ENCODE measurements around the gene DENND11. TPM values are rescaled to one million over a fixed set of nuclear protein-coding genes. Genes with fewer than 3 reads are reported as not detected.

DENND11 gene
- total and polyA plus RNA-seq, 8 donors, result 5.1 to 24.3 (median 17.9) TPM

GRCh38 chr7:141664450-141664849 is 37.5 kb downstream of the DENND11 start:
- no peaks in the 10 kb centered on the region for H3K9me3 ChIP-seq
- no peak overlapping the region for H3K4me3 ChIP-seq
- H3K4me1 ChIP-seq, result peaks cover 0 to 9% (median 0%) of the 10 kb centered on the region in 3 donors
- TF ChIP-seq CTCF (IDR thresholded peaks at IDR 0.05), result no peak
- 26 to 46% methylated on average over 6 of the region's 6 CpGs for WGBS, 2 donors
- no peaks in the 10 kb centered on the region for H3K27me3 ChIP-seq
- H3K36me3 ChIP-seq, result peaks cover 0 to 13% (median 6%) of the 10 kb centered on the region in 3 donors
- FAIRE-seq (no peak), DNase-seq (no peak), ATAC-seq (peak; percentile 63 to 84 (median 75))
- intact Hi-C loops (cut with DNase I), result no loop called here
- peak overlapping the region in 1 of 4 donors; percentile 60 for H3K27ac ChIP-seq

- H3K9me3 ChIP-seq, result no peaks in the 10 kb centered on the region
- peaks cover 0 to 9% (median 0%) of the 10 kb centered on the region in 3 donors for H3K4me1 ChIP-seq
- FAIRE-seq, result no peak
- peaks cover 0 to 13% (median 6%) of the 10 kb centered on the region in 3 donors for H3K36me3 ChIP-seq
- 57 to 65% methylated on average over 6 of the region's 6 CpGs for WGBS, 2 donors
- H3K27ac ChIP-seq, result peak overlapping the region in 2 of 4 donors; percentile 59 to 60
- DNase-seq, result peak in 3 of 6 donors; percentile 13 to 44 (median 29)
- TF ChIP-seq CTCF (IDR thresholded peaks at IDR 0.05), result no peak
- intact Hi-C loops (cut with DNase I), result no loop called here
- peak in 3 of 4 donors; percentile 56 to 63 (median 62) for ATAC-seq
- H3K4me3 ChIP-seq, result no peak overlapping the region
- no peaks in the 10 kb centered on the region for H3K27me3 ChIP-seq
These were observed 38.7 kb downstream of the DENND11 start for GRCh38 chr7:141663081-141663849.

GRCh38 chr7:141660259-141660658 is 41.7 kb downstream of the DENND11 start:
- DNase-seq (no peak), ATAC-seq (peak in 3 of 4 donors; percentile 29 to 72 (median 56)), FAIRE-seq (no peak)
- Histone ChIP-seq H3K27ac (no peak overlapping the region), H3K4me1 (peaks cover 0 to 9% (median 0%) of the 10 kb centered on the region in 3 donors), H3K36me3 (peaks cover 0 to 19% (median 6%) of the 10 kb centered on the region in 3 donors), H3K9me3 (no peaks in the 10 kb centered on the region), H3K27me3 (no peaks in the 10 kb centered on the region), H3K4me3 (no peak overlapping the region)
- intact Hi-C loops (cut with DNase I), result no loop called here
- 82 to 87% methylated on average over 4 of the region's 4 CpGs for WGBS, 2 donors
- TF ChIP-seq CTCF (IDR thresholded peaks at IDR 0.05), result no peak

GRCh38 chr7:141659501-141659900 is 42.5 kb downstream of the DENND11 start:
- Histone ChIP-seq H3K27ac (no peak overlapping the region), H3K36me3 (peaks cover 0 to 19% (median 2%) of the 10 kb centered on the region in 3 donors), H3K4me3 (no peak overlapping the region), H3K9me3 (no peaks in the 10 kb centered on the region), H3K27me3 (no peaks in the 10 kb centered on the region), H3K4me1 (peaks cover 0 to 9% (median 0%) of the 10 kb centered on the region in 3 donors)
- DNase-seq (no peak), FAIRE-seq (no peak), ATAC-seq (no peak)
- intact Hi-C loops (cut with DNase I), result no loop called here
- TF ChIP-seq CTCF (IDR thresholded peaks at IDR 0.05), result no peak
- 85 to 94% methylated on average over 6 of the region's 6 CpGs for WGBS, 2 donors

GRCh38 chr7:141654551-141654950 is 47.4 kb downstream of the DENND11 start:
- Histone ChIP-seq H3K27ac (no peak overlapping the region), H3K27me3 (no peaks in the 10 kb centered on the region), H3K4me1 (peaks cover 0 to 5% (median 3%) of the 10 kb centered on the region in 3 donors), H3K36me3 (peaks cover 0 to 6% (median 0%) of the 10 kb centered on the region in 3 donors), H3K4me3 (no peak overlapping the region), H3K9me3 (no peaks in the 10 kb centered on the region)
- intact Hi-C loops (cut with DNase I), result no loop called here
- no peak for FAIRE-seq
- 30 to 33% methylated on average over 3 of the region's 3 CpGs for WGBS, 2 donors
- DNase-seq, result peak in 3 of 6 donors; percentile 57 to 69 (median 66)
- peak; percentile 74 to 93 (median 89) for ATAC-seq
- TF ChIP-seq CTCF (IDR thresholded peaks at IDR 0.05), result peak; percentile 28 to 64 (median 48)

Data from pancreas (tissue), 10 donors.